Measurements from ENCODE around the gene TKT.

The TKT gene

GRCh38 chr3:53181024-53181371, 74.8 kb downstream of the TKT start:
- peaks cover 0 to 14% of the 10 kb centered on the region in 2 donors for H3K36me3 ChIP-seq (replicated peaks in 1 of 2; ENCODE audit: control insufficient read depth in 2 of 2, insufficient read depth in 2 of 2, low read length in 2 of 2)
- WGBS, 2 donors (ENCODE audit: extremely low coverage in 2 of 2, insufficient read length in 2 of 2, insufficient replicate concordance in 1 of 2): no CpG with 5 or more reads among the region's 4 CpGs
- no peak overlapping the region for H3K4ac ChIP-seq (ENCODE audit: low read length)
- H4K91ac ChIP-seq (ENCODE audit: low read depth, low read length, poor library complexity): no peak overlapping the region
- no peak overlapping the region for H3K4me2 ChIP-seq (ENCODE audit: insufficient read depth, low read length, poor library complexity, severe bottlenecking)
- H3K27ac ChIP-seq (replicated peaks; ENCODE audit: low read length): no peak overlapping the region
- H4K8ac ChIP-seq (ENCODE audit: low read depth, low read length): peak overlapping the region; percentile 82
- H2BK12ac ChIP-seq (ENCODE audit: low read length): no peak overlapping the region
- H3K9ac ChIP-seq (ENCODE audit: low read depth, low read length, poor library complexity): no peak overlapping the region
- peaks cover 0 to 2% of the 10 kb centered on the region in 2 donors for H3K9me3 ChIP-seq (replicated peaks in 1 of 2; ENCODE audit: control insufficient read depth in 2 of 2, insufficient read depth in 1 of 2, low read depth in 1 of 2, low read length in 2 of 2)
- no peak for DNase-seq (ENCODE audit: low spot score)
- peak overlapping the region; percentile 21 for H3K14ac ChIP-seq (ENCODE audit: low read length)
- peak overlapping the region; percentile 37 for H2BK15ac ChIP-seq (ENCODE audit: low read length)
- peak overlapping the region in 1 of 2 donors; percentile 11 for H3K4me3 ChIP-seq (ENCODE audit: low read length in 2 of 2)
- no peak overlapping the region for H3K23ac ChIP-seq (ENCODE audit: low read depth, low read length, poor library complexity)
- H2AFZ ChIP-seq (ENCODE audit: low read length): no peak overlapping the region
- H3K4me1 ChIP-seq (ENCODE audit: control insufficient read depth in 2 of 2, insufficient read depth in 1 of 2, low read depth in 1 of 2, low read length in 2 of 2): peaks cover 3 to 8% of the 10 kb centered on the region in 2 donors
- H3K27me3 ChIP-seq (ENCODE audit: control insufficient read depth in 3 of 3, insufficient read depth in 3 of 3, low read depth in 1 of 3, low read length in 3 of 3): peaks cover 0 to 9% (median 0%) of the 10 kb centered on the region in 3 experiments
- peak overlapping the region; percentile 56 for H2AK5ac ChIP-seq (ENCODE audit: low read depth, low read length)
- peaks cover 2% of the 10 kb centered on the region for H3K79me1 ChIP-seq (ENCODE audit: low read depth, low read length)
- no peak overlapping the region for H3K18ac ChIP-seq (ENCODE audit: low read length)
- H2BK5ac ChIP-seq (ENCODE audit: low read length): no peak overlapping the region
- no peak overlapping the region for H2BK120ac ChIP-seq (ENCODE audit: low read depth, low read length)

GRCh38 chr3:53180305-53181023, 75.4 kb downstream of the TKT start:
- H3K9me3 ChIP-seq (replicated peaks in 1 of 2; ENCODE audit: control insufficient read depth in 2 of 2, insufficient read depth in 1 of 2, low read depth in 1 of 2, low read length in 2 of 2): peaks cover 0 to 2% of the 10 kb centered on the region in 2 donors
- peaks cover 0 to 11% of the 10 kb centered on the region in 2 donors for H3K36me3 ChIP-seq (replicated peaks in 1 of 2; ENCODE audit: control insufficient read depth in 2 of 2, insufficient read depth in 2 of 2, low read length in 2 of 2)
- H3K4me1 ChIP-seq (ENCODE audit: control insufficient read depth in 2 of 2, insufficient read depth in 1 of 2, low read depth in 1 of 2, low read length in 2 of 2): peaks cover 3 to 8% of the 10 kb centered on the region in 2 donors
- peak overlapping the region; percentile 9 for H2BK15ac ChIP-seq (ENCODE audit: low read length)
- no peak overlapping the region for H2BK120ac ChIP-seq (ENCODE audit: low read depth, low read length)
- no peak overlapping the region for H2AK5ac ChIP-seq (ENCODE audit: low read depth, low read length)
- H3K4me3 ChIP-seq (ENCODE audit: low read length in 2 of 2): no peak overlapping the region
- H3K4me2 ChIP-seq (ENCODE audit: insufficient read depth, low read length, poor library complexity, severe bottlenecking): no peak overlapping the region
- no peak overlapping the region for H2BK12ac ChIP-seq (ENCODE audit: low read length)
- no peak overlapping the region for H2BK5ac ChIP-seq (ENCODE audit: low read length)
- no peak overlapping the region for H3K4ac ChIP-seq (ENCODE audit: low read length)
- no peak for DNase-seq (ENCODE audit: low spot score)
- no peak overlapping the region for H3K14ac ChIP-seq (ENCODE audit: low read length)
- H3K23ac ChIP-seq (ENCODE audit: low read depth, low read length, poor library complexity): peak overlapping the region; percentile 8
- peak overlapping the region; percentile 39 for H2AFZ ChIP-seq (ENCODE audit: low read length)
- no peak overlapping the region for H3K27ac ChIP-seq (replicated peaks; ENCODE audit: low read length)
- no peak overlapping the region for H3K18ac ChIP-seq (ENCODE audit: low read length)
- no CpG with 5 or more reads among the region's 11 CpGs for WGBS, 2 donors (ENCODE audit: extremely low coverage in 2 of 2, insufficient read length in 2 of 2, insufficient replicate concordance in 1 of 2)
- H4K91ac ChIP-seq (ENCODE audit: low read depth, low read length, poor library complexity): no peak overlapping the region
- H3K9ac ChIP-seq (ENCODE audit: low read depth, low read length, poor library complexity): no peak overlapping the region
- peaks cover 2% of the 10 kb centered on the region for H3K79me1 ChIP-seq (ENCODE audit: low read depth, low read length)
- peaks cover 0 to 9% (median 0%) of the 10 kb centered on the region in 3 experiments for H3K27me3 ChIP-seq (ENCODE audit: control insufficient read depth in 3 of 3, insufficient read depth in 3 of 3, low read depth in 1 of 3, low read length in 3 of 3)
- H4K8ac ChIP-seq (ENCODE audit: low read depth, low read length): no peak overlapping the region

- no peak overlapping the region for H4K8ac ChIP-seq (ENCODE audit: low read depth, low read length)
- no peak overlapping the region for H3K14ac ChIP-seq (ENCODE audit: low read length)
- H3K27ac ChIP-seq (replicated peaks; ENCODE audit: low read length): no peak overlapping the region
- H3K23ac ChIP-seq (ENCODE audit: low read depth, low read length, poor library complexity): peak overlapping the region; percentile 61
- H3K9me3 ChIP-seq (replicated peaks in 1 of 2; ENCODE audit: control insufficient read depth in 2 of 2, insufficient read depth in 1 of 2, low read depth in 1 of 2, low read length in 2 of 2): peaks cover 0 to 2% of the 10 kb centered on the region in 2 donors
- H3K4me1 ChIP-seq (ENCODE audit: control insufficient read depth in 2 of 2, insufficient read depth in 1 of 2, low read depth in 1 of 2, low read length in 2 of 2): peaks cover 3 to 8% of the 10 kb centered on the region in 2 donors
- H2AFZ ChIP-seq (ENCODE audit: low read length): no peak overlapping the region
- no peak overlapping the region for H4K91ac ChIP-seq (ENCODE audit: low read depth, low read length, poor library complexity)
- peaks cover 2% of the 10 kb centered on the region for H3K79me1 ChIP-seq (ENCODE audit: low read depth, low read length)
- no CpG with 5 or more reads among the region's 20 CpGs for WGBS, 2 donors (ENCODE audit: extremely low coverage in 2 of 2, insufficient read length in 2 of 2, insufficient replicate concordance in 1 of 2)
- H3K18ac ChIP-seq (ENCODE audit: low read length): no peak overlapping the region
- H2BK12ac ChIP-seq (ENCODE audit: low read length): peak overlapping the region; percentile 86
- H2BK15ac ChIP-seq (ENCODE audit: low read length): no peak overlapping the region
- H2BK120ac ChIP-seq (ENCODE audit: low read depth, low read length): no peak overlapping the region
- no peak overlapping the region for H3K4me2 ChIP-seq (ENCODE audit: insufficient read depth, low read length, poor library complexity, severe bottlenecking)
- peaks cover 0 to 9% (median 0%) of the 10 kb centered on the region in 3 experiments for H3K27me3 ChIP-seq (ENCODE audit: control insufficient read depth in 3 of 3, insufficient read depth in 3 of 3, low read depth in 1 of 3, low read length in 3 of 3)
- no peak overlapping the region for H3K4ac ChIP-seq (ENCODE audit: low read length)
- no peak overlapping the region for H2AK5ac ChIP-seq (ENCODE audit: low read depth, low read length)
- H2BK5ac ChIP-seq (ENCODE audit: low read length): peak overlapping the region; percentile 63
- H3K9ac ChIP-seq (ENCODE audit: low read depth, low read length, poor library complexity): no peak overlapping the region
- H3K4me3 ChIP-seq (ENCODE audit: low read length in 2 of 2): no peak overlapping the region
- peaks cover 0 to 9% of the 10 kb centered on the region in 2 donors for H3K36me3 ChIP-seq (replicated peaks in 1 of 2; ENCODE audit: control insufficient read depth in 2 of 2, insufficient read depth in 2 of 2, low read length in 2 of 2)
- DNase-seq (ENCODE audit: low spot score): no peak
Measured at GRCh38 chr3:53179580-53179979, 76.2 kb downstream of the TKT start.

- Histone ChIP-seq H3K27ac (replicated peaks; ENCODE audit: low read length) (no peak overlapping the region), H3K27me3 (ENCODE audit: control insufficient read depth in 3 of 3, insufficient read depth in 3 of 3, low read depth in 1 of 3, low read length in 3 of 3) (peaks cover 0 to 9% (median 0%) of the 10 kb centered on the region in 3 experiments), H3K18ac (ENCODE audit: low read length) (no peak overlapping the region), H2BK5ac (ENCODE audit: low read length) (no peak overlapping the region), H2AK5ac (ENCODE audit: low read depth, low read length) (no peak overlapping the region), H3K9me3 (replicated peaks in 1 of 2; ENCODE audit: control insufficient read depth in 2 of 2, insufficient read depth in 1 of 2, low read depth in 1 of 2, low read length in 2 of 2) (peaks cover 0 to 2% of the 10 kb centered on the region in 2 donors), H2BK12ac (ENCODE audit: low read length) (no peak overlapping the region), H3K23ac (ENCODE audit: low read depth, low read length, poor library complexity) (no peak overlapping the region), H3K9ac (ENCODE audit: low read depth, low read length, poor library complexity) (no peak overlapping the region), H3K4me3 (ENCODE audit: low read length in 2 of 2) (no peak overlapping the region), H3K4me1 (ENCODE audit: control insufficient read depth in 2 of 2, insufficient read depth in 1 of 2, low read depth in 1 of 2, low read length in 2 of 2) (peaks cover 3 to 8% of the 10 kb centered on the region in 2 donors), H2BK15ac (ENCODE audit: low read length) (peak overlapping the region; percentile 12), H4K8ac (ENCODE audit: low read depth, low read length) (no peak overlapping the region), H4K91ac (ENCODE audit: low read depth, low read length, poor library complexity) (no peak overlapping the region), H2AFZ (ENCODE audit: low read length) (no peak overlapping the region), H3K36me3 (replicated peaks in 1 of 2; ENCODE audit: control insufficient read depth in 2 of 2, insufficient read depth in 2 of 2, low read length in 2 of 2) (peaks cover 0 to 9% of the 10 kb centered on the region in 2 donors), H3K14ac (ENCODE audit: low read length) (no peak overlapping the region), H3K79me1 (ENCODE audit: low read depth, low read length) (no peaks in the 10 kb centered on the region), H3K4ac (ENCODE audit: low read length) (peak overlapping the region; percentile 40), H2BK120ac (ENCODE audit: low read depth, low read length) (no peak overlapping the region), H3K4me2 (ENCODE audit: insufficient read depth, low read length, poor library complexity, severe bottlenecking) (no peak overlapping the region)
- no CpG with 5 or more reads among the region's 15 CpGs for WGBS, 2 donors (ENCODE audit: extremely low coverage in 2 of 2, insufficient read length in 2 of 2, insufficient replicate concordance in 1 of 2)
- DNase-seq (ENCODE audit: low spot score): no peak
Measured at GRCh38 chr3:53178246-53178645, 77.6 kb downstream of the TKT start.
